RWPE2 (cell line): Measurements from ENCODE around the gene RPS19BP1.

ENCODE experiments used
- ATAC-seq: fragments of 200-7000 bp; cut with Tn5 transposase; 3 replicates; pipeline ENCODE4 v1.9.1; 2021; ENCODE audit warnings: low read depth
- DNase-seq: peaks from one replicate; pipeline ENCODE4 v3.0.0-alpha.2; 2020; ENCODE audit warnings: low spot score
- H3K27ac ChIP-seq: fragments of 450-650 bp; 2 replicates; pipeline ENCODE4 v1.5.1; 2017; ENCODE audit warnings: mild to moderate bottlenecking; ENCODE audit not compliant: poor library complexity, severe bottlenecking
- H3K27me3 ChIP-seq: fragments of 250-450 bp; sonication (Bioruptor Pico); 2 replicates; pipeline ENCODE4 v1.5.1; 2021; ENCODE audit warnings: mild to moderate bottlenecking, moderate library complexity; ENCODE audit not compliant: insufficient read depth, poor library complexity, severe bottlenecking
- H3K36me3 ChIP-seq: fragments of 250-450 bp; sonication (Bioruptor Pico); 2 replicates; pipeline ENCODE4 v1.5.1; 2020; ENCODE audit warnings: low read depth, mild to moderate bottlenecking, moderate library complexity
- H3K4me1 ChIP-seq: fragments of 250-450 bp; sonication (Bioruptor Pico); 2 replicates; pipeline ENCODE4 v1.5.1; 2021; ENCODE audit warnings: mild to moderate bottlenecking, moderate library complexity; ENCODE audit not compliant: insufficient read depth, poor library complexity, severe bottlenecking
- H3K4me3 ChIP-seq: fragments of 250-450 bp; sonication (Bioruptor Pico); 2 replicates; pipeline ENCODE4 v1.5.1; 2021; ENCODE audit warnings: mild to moderate bottlenecking, moderate library complexity; ENCODE audit not compliant: severe bottlenecking
- H3K9me3 ChIP-seq: fragments of 250-450 bp; sonication (Bioruptor Pico); 2 replicates; pipeline ENCODE4 v1.5.1; 2021; ENCODE audit warnings: mild to moderate bottlenecking, moderate library complexity; ENCODE audit not compliant: severe bottlenecking
- TF ChIP-seq, protein P1 (sequence below): fragments of 450-650 bp; IDR thresholded peaks from one replicate; pipeline ENCODE4 v1.5.1; 2017; ENCODE audit warnings: mild to moderate bottlenecking, moderate library complexity; ENCODE audit not compliant: poor library complexity, severe bottlenecking

The RPS19BP1 gene

DNA sequence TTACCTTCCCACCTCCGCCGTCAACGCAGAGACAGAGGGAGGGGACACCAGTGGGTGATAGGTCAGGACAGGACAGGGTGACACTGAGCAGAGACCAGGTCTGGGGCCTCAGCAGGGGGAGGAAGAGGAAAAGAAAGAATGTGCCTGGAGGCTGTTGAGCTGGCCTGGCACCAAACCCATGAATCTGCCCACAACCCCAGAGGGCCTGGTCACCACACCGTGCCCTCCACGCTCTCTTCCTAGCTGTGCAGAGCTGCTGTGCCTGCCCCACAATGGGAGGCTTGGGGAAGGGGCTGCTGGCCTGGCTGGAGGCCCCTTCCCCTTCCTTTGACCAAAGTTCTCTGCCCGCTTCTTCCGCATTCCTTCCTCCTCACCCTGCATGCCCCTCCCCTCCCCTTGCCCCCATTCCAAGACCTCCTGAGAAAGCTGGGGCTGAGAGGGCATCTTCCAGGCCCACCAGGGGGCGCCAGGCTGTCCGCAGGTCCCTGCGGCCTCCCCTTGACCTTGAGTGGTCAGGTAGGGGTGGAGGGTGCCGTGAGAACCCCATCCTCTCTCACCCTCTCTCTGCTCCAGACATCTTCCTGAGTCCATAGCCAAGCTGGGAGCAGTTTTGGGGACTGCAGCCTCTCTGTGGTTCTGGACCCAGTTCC lies 27.0 kb upstream of the RPS19BP1 start:
- ATAC-seq = peak; percentile 44; the same call in 2 of the 3 replicates

DNA sequence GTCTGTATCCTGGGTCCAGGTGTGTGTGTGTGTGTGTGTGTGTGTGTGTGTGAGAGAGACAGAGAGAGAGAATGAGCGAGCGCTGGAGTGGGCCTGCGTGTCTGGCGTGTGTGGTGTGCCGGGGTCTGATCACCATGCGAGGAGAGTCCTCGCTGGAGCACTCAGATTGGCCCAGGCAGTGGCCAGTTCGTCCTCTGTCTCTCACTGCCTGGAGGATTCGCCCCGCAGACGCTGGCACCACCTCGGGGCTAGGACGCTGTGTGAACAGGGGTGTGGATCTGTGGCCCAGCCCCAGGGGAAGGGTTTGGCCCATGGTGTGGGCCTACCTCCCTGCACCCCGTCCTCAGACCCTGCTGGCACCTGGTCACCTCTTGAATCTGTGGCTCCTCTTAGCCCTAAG lies 26.4 kb upstream of the RPS19BP1 start:
- Histone ChIP-seq H3K27me3 (peaks cover 30% of the 10 kb centered on the region), H3K4me3 (no peak overlapping the region), H3K4me1 (no peaks in the 10 kb centered on the region), H3K27ac (no peak overlapping the region), H3K36me3 (no peaks in the 10 kb centered on the region), H3K9me3 (no peaks in the 10 kb centered on the region)
- TF ChIP-seq, protein P1, sequence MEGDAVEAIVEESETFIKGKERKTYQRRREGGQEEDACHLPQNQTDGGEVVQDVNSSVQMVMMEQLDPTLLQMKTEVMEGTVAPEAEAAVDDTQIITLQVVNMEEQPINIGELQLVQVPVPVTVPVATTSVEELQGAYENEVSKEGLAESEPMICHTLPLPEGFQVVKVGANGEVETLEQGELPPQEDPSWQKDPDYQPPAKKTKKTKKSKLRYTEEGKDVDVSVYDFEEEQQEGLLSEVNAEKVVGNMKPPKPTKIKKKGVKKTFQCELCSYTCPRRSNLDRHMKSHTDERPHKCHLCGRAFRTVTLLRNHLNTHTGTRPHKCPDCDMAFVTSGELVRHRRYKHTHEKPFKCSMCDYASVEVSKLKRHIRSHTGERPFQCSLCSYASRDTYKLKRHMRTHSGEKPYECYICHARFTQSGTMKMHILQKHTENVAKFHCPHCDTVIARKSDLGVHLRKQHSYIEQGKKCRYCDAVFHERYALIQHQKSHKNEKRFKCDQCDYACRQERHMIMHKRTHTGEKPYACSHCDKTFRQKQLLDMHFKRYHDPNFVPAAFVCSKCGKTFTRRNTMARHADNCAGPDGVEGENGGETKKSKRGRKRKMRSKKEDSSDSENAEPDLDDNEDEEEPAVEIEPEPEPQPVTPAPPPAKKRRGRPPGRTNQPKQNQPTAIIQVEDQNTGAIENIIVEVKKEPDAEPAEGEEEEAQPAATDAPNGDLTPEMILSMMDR = no peak
- no peak for DNase-seq
- no peak for ATAC-seq

More for the DNA sequence above, 27.0 kb upstream of the RPS19BP1 start:
- Histone ChIP-seq H3K27ac (no peak overlapping the region), H3K9me3 (no peaks in the 10 kb centered on the region), H3K4me1 (no peaks in the 10 kb centered on the region), H3K36me3 (no peaks in the 10 kb centered on the region), H3K27me3 (peaks cover 30% of the 10 kb centered on the region), H3K4me3 (no peak overlapping the region)
- DNase-seq = no peak
- TF ChIP-seq, protein P1 = peak; percentile 46

DNA sequence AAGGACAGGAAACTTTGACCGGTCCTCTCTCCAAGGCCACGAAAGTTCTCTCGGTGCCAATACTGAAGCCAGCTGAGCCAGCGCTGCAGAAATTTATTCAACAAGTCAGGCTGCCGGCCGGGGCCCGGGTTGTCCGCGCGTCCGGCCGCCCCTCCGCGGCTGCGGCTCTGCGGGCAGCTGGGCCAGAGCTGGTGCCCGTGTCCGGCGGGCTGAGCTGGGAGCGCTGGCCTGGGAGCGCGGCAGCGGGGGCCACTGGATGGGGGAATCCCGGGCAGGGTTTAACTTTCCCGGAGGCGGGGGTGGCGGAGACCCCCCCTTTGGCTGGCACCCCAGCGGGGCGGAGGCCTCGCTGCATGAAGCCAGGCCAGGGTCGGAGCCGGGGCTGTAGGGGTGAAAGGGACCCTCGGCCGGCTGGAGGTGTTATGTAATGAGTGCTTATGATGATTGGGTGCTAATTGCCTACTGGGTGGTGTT lies 25.7 kb upstream of the RPS19BP1 start:
- DNase-seq (no peak), ATAC-seq (no peak)
- Histone ChIP-seq H3K4me3 (no peak overlapping the region), H3K27ac (no peak overlapping the region), H3K4me1 (no peaks in the 10 kb centered on the region), H3K9me3 (no peaks in the 10 kb centered on the region), H3K27me3 (peaks cover 30% of the 10 kb centered on the region), H3K36me3 (no peaks in the 10 kb centered on the region)
- TF ChIP-seq, protein P1 = no peak

DNA sequence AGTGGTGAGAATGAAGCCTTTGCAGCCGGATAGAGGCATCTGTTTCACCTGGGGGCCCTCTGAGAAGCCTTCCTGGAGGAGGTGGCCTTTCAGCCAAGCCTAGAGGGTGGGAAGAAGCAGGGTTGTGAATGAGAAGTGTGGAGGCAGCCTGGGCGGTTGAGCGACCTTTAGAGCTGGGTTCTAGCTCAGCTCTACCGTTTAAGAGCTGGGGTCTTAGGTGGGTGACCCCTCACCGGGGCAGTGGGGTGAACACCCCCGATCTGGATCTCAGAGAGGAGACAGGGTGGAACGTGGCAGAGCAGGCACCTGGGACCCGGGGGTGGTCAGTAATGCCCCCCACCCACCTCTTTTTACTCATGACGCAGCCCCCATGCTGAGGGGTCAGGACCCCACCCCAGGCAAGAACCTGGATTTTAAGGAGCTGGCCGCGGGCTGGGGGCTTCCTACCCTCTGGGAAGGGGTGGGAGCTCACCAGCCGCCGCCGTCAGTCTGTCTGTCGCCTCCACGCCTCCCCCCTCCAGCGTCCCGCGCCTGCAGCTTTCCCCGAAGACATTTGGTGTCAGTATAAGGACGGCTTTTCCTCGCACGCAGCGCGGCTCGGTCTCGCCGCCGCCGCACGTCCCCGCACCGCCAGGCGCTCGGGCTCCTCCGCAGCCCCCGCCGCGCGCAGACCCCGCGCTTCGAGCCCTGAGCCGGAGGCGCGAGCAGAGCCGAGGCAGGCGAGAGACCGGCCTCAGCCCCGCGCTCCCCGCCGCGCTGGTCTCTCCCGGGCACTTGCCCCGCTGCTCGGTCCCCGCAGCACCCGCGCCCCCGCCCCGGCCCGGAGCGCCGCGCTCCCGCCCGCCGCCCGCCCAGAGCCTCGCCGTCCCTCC lies 24.7 kb upstream of the RPS19BP1 start:
- Histone ChIP-seq H3K27me3 (peaks cover 30% of the 10 kb centered on the region), H3K4me1 (no peaks in the 10 kb centered on the region), H3K36me3 (no peaks in the 10 kb centered on the region), H3K4me3 (peak overlapping the region; percentile 13), H3K27ac (no peak overlapping the region), H3K9me3 (no peaks in the 10 kb centered on the region)
- ATAC-seq (peak; percentile 35; the same call in 1 of the 3 replicates), DNase-seq (no peak)
- TF ChIP-seq, protein P1 = peak; percentile 43
